Raji (cell line): ENCODE data around the gene TOP1.

ENCODE experiments used
- POLR2A ChIP-seq: IDR thresholded peaks from 2 replicates; pipeline ENCODE4 v1.6.1; 2011; ENCODE audit warnings: low read depth, low read length, control low read depth; ENCODE audit not compliant: insufficient read depth

The TOP1 gene

GRCh38 chr20:41081276-41081814 lies 52.7 kb downstream of the TOP1 start:
- TF ChIP-seq POLR2A = no peak

- no peak for TF ChIP-seq POLR2A
Measured at GRCh38 chr20:41082306-41082705, 53.7 kb downstream of the TOP1 start.

GRCh38 chr20:41085606-41086005 lies 57.0 kb downstream of the TOP1 start:
- no peak for TF ChIP-seq POLR2A

- no peak for TF ChIP-seq POLR2A
Measured at GRCh38 chr20:41086402-41087324, 58.0 kb downstream of the TOP1 start.

- TF ChIP-seq POLR2A = no peak
Measured at GRCh38 chr20:41087325-41087685, 58.7 kb downstream of the TOP1 start.

GRCh38 chr20:41087777-41088176 lies 59.2 kb downstream of the TOP1 start:
- TF ChIP-seq POLR2A = no peak

GRCh38 chr20:41089555-41089954 lies 60.9 kb downstream of the TOP1 start:
- no peak for TF ChIP-seq POLR2A

- TF ChIP-seq POLR2A = no peak
Measured at GRCh38 chr20:41091927-41092326, 63.3 kb downstream of the TOP1 start.

GRCh38 chr20:41094353-41095055 lies 65.9 kb downstream of the TOP1 start:
- TF ChIP-seq POLR2A = no peak

- no peak for TF ChIP-seq POLR2A
Measured at GRCh38 chr20:41095110-41095969, 66.7 kb downstream of the TOP1 start.

- no peak for TF ChIP-seq POLR2A
Measured at GRCh38 chr20:41098703-41099250, 70.2 kb downstream of the TOP1 start.

- no peak for TF ChIP-seq POLR2A
Measured at GRCh38 chr20:41100001-41100480, 71.4 kb downstream of the TOP1 start.

- TF ChIP-seq POLR2A = no peak
Measured at GRCh38 chr20:41101660-41102059, 73.0 kb downstream of the TOP1 start.

- no peak for TF ChIP-seq POLR2A
Measured at GRCh38 chr20:41108531-41108930, 79.9 kb downstream of the TOP1 start.

- no peak for TF ChIP-seq POLR2A
Measured at GRCh38 chr20:41110012-41110411, 81.4 kb downstream of the TOP1 start.
